GM23338 (cell line): Measurements from ENCODE around the gene GTPBP4. TPM values are rescaled to one million over a fixed set of nuclear protein-coding genes. Genes with fewer than 3 reads are reported as not detected.

Source experiments
- ATAC-seq: fragments of 200-7000 bp; cut with Tn5 transposase; 3 replicates; pipeline ENCODE4 v1.9.1; 2020
- DNase-seq: peaks from one replicate; pipeline ENCODE4 v3.0.0-alpha.2; 2015; ENCODE audit warnings: low spot score
- H2AFZ ChIP-seq: fragments of 200-600 bp; sonication (generic); 2 replicates; pipeline ENCODE4 v1.8.0; 2016; ENCODE audit warnings: antibody characterized with exemption, mild to moderate bottlenecking, moderate library complexity
- H3F3A ChIP-seq: fragments of 200-600 bp; sonication (generic); replicated peaks from 2 replicates; pipeline ENCODE4 v1.8.0; 2017; ENCODE audit warnings: antibody characterized with exemption, mixed run types, low read depth
- H3K27ac ChIP-seq: fragments of 200-600 bp; sonication (generic); 2 replicates; pipeline ENCODE4 v1.6.1; 2016; ENCODE audit warnings: low read depth
- H3K27me3 ChIP-seq: fragments of 200-600 bp; sonication (generic); 2 replicates; pipeline ENCODE4 v1.8.0; 2016; ENCODE audit warnings: mild to moderate bottlenecking, mixed run types, moderate library complexity; ENCODE audit not compliant: insufficient read depth
- H3K36me3 ChIP-seq: fragments of 200-600 bp; sonication (generic); 2 replicates; pipeline ENCODE4 v1.8.0; 2016; ENCODE audit warnings: mild to moderate bottlenecking; ENCODE audit not compliant: insufficient read depth
- H3K4me1 ChIP-seq: fragments of 200-600 bp; sonication (generic); 2 replicates; pipeline ENCODE4 v1.8.0; 2016; ENCODE audit warnings: mild to moderate bottlenecking, moderate library complexity; ENCODE audit not compliant: insufficient read depth
- H3K4me2 ChIP-seq: fragments of 200-600 bp; sonication (generic); 2 replicates; pipeline ENCODE4 v1.7.1; 2017; ENCODE audit warnings: mixed run types
- H3K4me3 ChIP-seq: fragments of 200-600 bp; sonication (generic); 2 replicates; pipeline ENCODE4 v1.6.1; 2016; ENCODE audit warnings: mixed run types
- H3K79me2 ChIP-seq: fragments of 200-600 bp; sonication (generic); replicated peaks from 2 replicates; pipeline ENCODE4 v1.8.0; 2017; ENCODE audit warnings: mild to moderate bottlenecking; ENCODE audit not compliant: insufficient read depth
- H3K9me2 ChIP-seq: fragments of 200-600 bp; sonication (generic); 2 replicates; pipeline ENCODE4 v1.8.0; 2017; ENCODE audit not compliant: insufficient read depth
- H4K20me1 ChIP-seq: fragments of 200-600 bp; sonication (generic); replicated peaks from 2 replicates; pipeline ENCODE4 v1.8.0; 2017; ENCODE audit warnings: mild to moderate bottlenecking; ENCODE audit not compliant: insufficient read depth
- H3K27ac Mint-ChIP-seq: 2 replicates; pipeline ENCODE4 v1.8.0; 2020; ENCODE audit warnings: inconsistent platforms, mild to moderate bottlenecking, moderate library complexity, mixed read lengths
- H3K27me3 Mint-ChIP-seq: 3 replicates; pipeline ENCODE4 v1.8.0; 2022; ENCODE audit warnings: low read depth, mild to moderate bottlenecking, moderate library complexity, mixed read lengths, inconsistent platforms; ENCODE audit not compliant: insufficient read depth, poor library complexity
- H3K36me3 Mint-ChIP-seq: 3 replicates; pipeline ENCODE4 v1.8.0; 2021; ENCODE audit warnings: low read depth, mild to moderate bottlenecking, inconsistent platforms, moderate library complexity, mixed read lengths
- H3K4me1 Mint-ChIP-seq: 3 replicates; pipeline ENCODE4 v1.8.0; 2020; ENCODE audit warnings: mild to moderate bottlenecking, inconsistent platforms, mixed read lengths
- H3K4me3 Mint-ChIP-seq: 3 replicates; pipeline ENCODE4 v1.8.0; 2021; ENCODE audit warnings: moderate library complexity, mild to moderate bottlenecking, inconsistent platforms, mixed read lengths
- H3K9me3 Mint-ChIP-seq: 3 replicates; pipeline ENCODE4 v1.8.0; 2020; ENCODE audit warnings: moderate library complexity, mild to moderate bottlenecking, inconsistent platforms, mixed read lengths
- CREB1 ChIP-seq: fragments of 250-450 bp; sonication (Bioruptor Pico); IDR thresholded peaks from 2 replicates; pipeline ENCODE4 v1.5.0; 2020; ENCODE audit warnings: low read depth, mild to moderate bottlenecking, moderate library complexity
- NANOG ChIP-seq: IDR thresholded peaks from 2 replicates; pipeline ENCODE4 v1.6.1; 2016; ENCODE audit warnings: antibody characterized with exemption, borderline replicate concordance
- POLR2AphosphoS5 ChIP-seq: IDR thresholded peaks from 2 replicates; pipeline ENCODE4 v1.6.1; 2016; ENCODE audit warnings: antibody characterized with exemption, low read depth
- STAT1 ChIP-seq: IDR thresholded peaks from one replicate; pipeline ENCODE4 v1.6.1; 2016; ENCODE audit warnings: antibody characterized with exemption; ENCODE audit not compliant: unreplicated experiment
- ZNF114 ChIP-seq: fragments of 250-450 bp; sonication (Bioruptor Pico); IDR thresholded peaks from 2 replicates; pipeline ENCODE4 v1.5.0; 2020; ENCODE audit warnings: mild to moderate bottlenecking, moderate library complexity
- polyA plus RNA-seq: library from polyadenylated mRNA; unstranded; fragments of >200 nt; fragmentation: Nextera tagmentation; extraction: Ambion mirVana; gene quantifications from 2 replicates; pipeline ENCODE4 v1.2.1, GENCODE V29; 2016
- total RNA-seq: library from RNA; depleted of rRNA; stranded (reverse); fragments of >200 nt; shearing (Covaris generic); gene quantifications from 2 replicates; pipeline ENCODE4 v1.2.3, GENCODE V29; 2014
- TF ChIP-seq, protein P1 (sequence below): fragments of 250-450 bp; sonication (Bioruptor Pico); IDR thresholded peaks from 2 replicates; pipeline ENCODE4 v1.5.0; 2020; ENCODE audit warnings: mild to moderate bottlenecking, moderate library complexity
- TF ChIP-seq, protein P2 (sequence below): IDR thresholded peaks from one replicate; pipeline ENCODE4 v1.6.1; 2018; ENCODE audit warnings: antibody characterized with exemption; ENCODE audit not compliant: unreplicated experiment

The GTPBP4 gene
- total and polyA plus RNA-seq, 2 experiments from 2014 or later: 56.5 to 62.6 TPM

- Histone ChIP-seq H3K27me3 (no peaks in the 10 kb centered on the region), H3K9me2 (no peaks in the 10 kb centered on the region), H3K36me3 (no peaks in the 10 kb centered on the region), H3K4me3 (no peak overlapping the region), H3K4me2 (no peak overlapping the region), H3K4me1 (no peaks in the 10 kb centered on the region), H3F3A (no peaks in the 10 kb centered on the region), H2AFZ (no peak overlapping the region), H3K79me2 (no peaks in the 10 kb centered on the region), H3K27ac (no peak overlapping the region), H4K20me1 (no peaks in the 10 kb centered on the region)
- Mint-ChIP-seq H3K27me3 (peaks cover 19% of the 10 kb centered on the region), H3K4me1 (peaks cover 5% of the 10 kb centered on the region), H3K36me3 (no peaks in the 10 kb centered on the region; the same call in 2 of the 3 replicates), H3K27ac (no peak overlapping the region), H3K4me3 (no peak overlapping the region), H3K9me3 (no peaks in the 10 kb centered on the region; the same call in 2 of the 3 replicates)
- ATAC-seq: no peak
- DNase-seq: no peak
- TF ChIP-seq, protein P1, sequence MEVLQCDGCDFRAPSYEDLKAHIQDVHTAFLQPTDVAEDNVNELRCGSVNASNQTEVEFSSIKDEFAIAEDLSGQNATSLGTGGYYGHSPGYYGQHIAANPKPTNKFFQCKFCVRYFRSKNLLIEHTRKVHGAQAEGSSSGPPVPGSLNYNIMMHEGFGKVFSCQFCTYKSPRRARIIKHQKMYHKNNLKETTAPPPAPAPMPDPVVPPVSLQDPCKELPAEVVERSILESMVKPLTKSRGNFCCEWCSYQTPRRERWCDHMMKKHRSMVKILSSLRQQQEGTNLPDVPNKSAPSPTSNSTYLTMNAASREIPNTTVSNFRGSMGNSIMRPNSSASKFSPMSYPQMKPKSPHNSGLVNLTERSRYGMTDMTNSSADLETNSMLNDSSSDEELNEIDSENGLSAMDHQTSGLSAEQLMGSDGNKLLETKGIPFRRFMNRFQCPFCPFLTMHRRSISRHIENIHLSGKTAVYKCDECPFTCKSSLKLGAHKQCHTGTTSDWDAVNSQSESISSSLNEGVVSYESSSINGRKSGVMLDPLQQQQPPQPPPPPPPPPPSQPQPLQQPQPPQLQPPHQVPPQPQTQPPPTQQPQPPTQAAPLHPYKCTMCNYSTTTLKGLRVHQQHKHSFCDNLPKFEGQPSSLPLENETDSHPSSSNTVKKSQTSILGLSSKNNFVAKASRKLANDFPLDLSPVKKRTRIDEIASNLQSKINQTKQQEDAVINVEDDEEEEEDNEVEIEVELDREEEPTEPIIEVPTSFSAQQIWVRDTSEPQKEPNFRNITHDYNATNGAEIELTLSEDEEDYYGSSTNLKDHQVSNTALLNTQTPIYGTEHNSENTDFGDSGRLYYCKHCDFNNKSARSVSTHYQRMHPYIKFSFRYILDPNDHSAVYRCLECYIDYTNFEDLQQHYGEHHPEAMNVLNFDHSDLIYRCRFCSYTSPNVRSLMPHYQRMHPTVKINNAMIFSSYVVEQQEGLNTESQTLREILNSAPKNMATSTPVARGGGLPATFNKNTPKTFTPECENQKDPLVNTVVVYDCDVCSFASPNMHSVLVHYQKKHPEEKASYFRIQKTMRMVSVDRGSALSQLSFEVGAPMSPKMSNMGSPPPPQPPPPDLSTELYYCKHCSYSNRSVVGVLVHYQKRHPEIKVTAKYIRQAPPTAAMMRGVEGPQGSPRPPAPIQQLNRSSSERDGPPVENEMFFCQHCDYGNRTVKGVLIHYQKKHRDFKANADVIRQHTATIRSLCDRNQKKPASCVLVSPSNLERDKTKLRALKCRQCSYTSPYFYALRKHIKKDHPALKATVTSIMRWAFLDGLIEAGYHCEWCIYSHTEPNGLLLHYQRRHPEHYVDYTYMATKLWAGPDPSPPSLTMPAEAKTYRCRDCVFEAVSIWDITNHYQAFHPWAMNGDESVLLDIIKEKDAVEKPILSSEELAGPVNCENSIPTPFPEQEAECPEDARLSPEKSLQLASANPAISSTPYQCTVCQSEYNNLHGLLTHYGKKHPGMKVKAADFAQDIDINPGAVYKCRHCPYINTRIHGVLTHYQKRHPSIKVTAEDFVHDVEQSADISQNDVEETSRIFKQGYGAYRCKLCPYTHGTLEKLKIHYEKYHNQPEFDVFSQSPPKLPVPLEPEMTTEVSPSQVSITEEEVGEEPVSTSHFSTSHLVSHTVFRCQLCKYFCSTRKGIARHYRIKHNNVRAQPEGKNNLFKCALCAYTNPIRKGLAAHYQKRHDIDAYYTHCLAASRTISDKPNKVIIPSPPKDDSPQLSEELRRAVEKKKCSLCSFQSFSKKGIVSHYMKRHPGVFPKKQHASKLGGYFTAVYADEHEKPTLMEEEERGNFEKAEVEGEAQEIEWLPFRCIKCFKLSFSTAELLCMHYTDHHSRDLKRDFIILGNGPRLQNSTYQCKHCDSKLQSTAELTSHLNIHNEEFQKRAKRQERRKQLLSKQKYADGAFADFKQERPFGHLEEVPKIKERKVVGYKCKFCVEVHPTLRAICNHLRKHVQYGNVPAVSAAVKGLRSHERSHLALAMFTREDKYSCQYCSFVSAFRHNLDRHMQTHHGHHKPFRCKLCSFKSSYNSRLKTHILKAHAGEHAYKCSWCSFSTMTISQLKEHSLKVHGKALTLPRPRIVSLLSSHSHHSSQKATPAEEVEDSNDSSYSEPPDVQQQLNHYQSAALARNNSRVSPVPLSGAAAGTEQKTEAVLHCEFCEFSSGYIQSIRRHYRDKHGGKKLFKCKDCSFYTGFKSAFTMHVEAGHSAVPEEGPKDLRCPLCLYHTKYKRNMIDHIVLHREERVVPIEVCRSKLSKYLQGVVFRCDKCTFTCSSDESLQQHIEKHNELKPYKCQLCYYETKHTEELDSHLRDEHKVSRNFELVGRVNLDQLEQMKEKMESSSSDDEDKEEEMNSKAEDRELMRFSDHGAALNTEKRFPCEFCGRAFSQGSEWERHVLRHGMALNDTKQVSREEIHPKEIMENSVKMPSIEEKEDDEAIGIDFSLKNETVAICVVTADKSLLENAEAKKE (CRISPR knock-in tag): no peak
- TF ChIP-seq NANOG: no peak
- no peak for TF ChIP-seq STAT1
- TF ChIP-seq, protein P2, sequence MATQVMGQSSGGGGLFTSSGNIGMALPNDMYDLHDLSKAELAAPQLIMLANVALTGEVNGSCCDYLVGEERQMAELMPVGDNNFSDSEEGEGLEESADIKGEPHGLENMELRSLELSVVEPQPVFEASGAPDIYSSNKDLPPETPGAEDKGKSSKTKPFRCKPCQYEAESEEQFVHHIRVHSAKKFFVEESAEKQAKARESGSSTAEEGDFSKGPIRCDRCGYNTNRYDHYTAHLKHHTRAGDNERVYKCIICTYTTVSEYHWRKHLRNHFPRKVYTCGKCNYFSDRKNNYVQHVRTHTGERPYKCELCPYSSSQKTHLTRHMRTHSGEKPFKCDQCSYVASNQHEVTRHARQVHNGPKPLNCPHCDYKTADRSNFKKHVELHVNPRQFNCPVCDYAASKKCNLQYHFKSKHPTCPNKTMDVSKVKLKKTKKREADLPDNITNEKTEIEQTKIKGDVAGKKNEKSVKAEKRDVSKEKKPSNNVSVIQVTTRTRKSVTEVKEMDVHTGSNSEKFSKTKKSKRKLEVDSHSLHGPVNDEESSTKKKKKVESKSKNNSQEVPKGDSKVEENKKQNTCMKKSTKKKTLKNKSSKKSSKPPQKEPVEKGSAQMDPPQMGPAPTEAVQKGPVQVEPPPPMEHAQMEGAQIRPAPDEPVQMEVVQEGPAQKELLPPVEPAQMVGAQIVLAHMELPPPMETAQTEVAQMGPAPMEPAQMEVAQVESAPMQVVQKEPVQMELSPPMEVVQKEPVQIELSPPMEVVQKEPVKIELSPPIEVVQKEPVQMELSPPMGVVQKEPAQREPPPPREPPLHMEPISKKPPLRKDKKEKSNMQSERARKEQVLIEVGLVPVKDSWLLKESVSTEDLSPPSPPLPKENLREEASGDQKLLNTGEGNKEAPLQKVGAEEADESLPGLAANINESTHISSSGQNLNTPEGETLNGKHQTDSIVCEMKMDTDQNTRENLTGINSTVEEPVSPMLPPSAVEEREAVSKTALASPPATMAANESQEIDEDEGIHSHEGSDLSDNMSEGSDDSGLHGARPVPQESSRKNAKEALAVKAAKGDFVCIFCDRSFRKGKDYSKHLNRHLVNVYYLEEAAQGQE: no peak
- TF ChIP-seq ZNF114 (CRISPR knock-in tag): no peak
- TF ChIP-seq POLR2AphosphoS5: no peak
- TF ChIP-seq CREB1 (CRISPR knock-in tag): no peak
Measured at GRCh38 chr10:964988-965417, 23.2 kb upstream of the GTPBP4 start.
